LHCN-M2 (cell line): Measurements from ENCODE around the gene CPS1. TPM values are rescaled to one million over a fixed set of nuclear protein-coding genes. Genes with fewer than 3 reads are reported as not detected.

Experiments
- DNase-seq: peaks from one replicate; pipeline ENCODE4 v3.0.0-alpha.2; 2012; ENCODE audit warnings: low read depth
- total RNA-seq: library from RNA; depleted of rRNA; stranded (reverse); fragments of >200 nt; gene quantifications from 2 replicates; pipeline ENCODE4 v1.2.3, GENCODE V29; 2014

CPS1 gene
- total RNA-seq, 1 experiment from 2014 or later, result 30.8 TPM

- DNase-seq, result no peak
These were observed 49.6 kb downstream of the CPS1 start for GRCh38 chr2:210606001-210606400.

- no peak for DNase-seq
These were observed 55.1 kb downstream of the CPS1 start for GRCh38 chr2:210611466-210611865.

GRCh38 chr2:210616074-210616473 is 59.7 kb downstream of the CPS1 start:
- no peak for DNase-seq

- no peak for DNase-seq
These were observed 60.9 kb downstream of the CPS1 start for GRCh38 chr2:210617318-210617717.

- peak; percentile 46 for DNase-seq
These were observed 61.4 kb downstream of the CPS1 start for GRCh38 chr2:210617732-210618330.

- no peak for DNase-seq
These were observed 64.1 kb downstream of the CPS1 start for GRCh38 chr2:210620456-210620855.

- DNase-seq, result no peak
These were observed 67.1 kb downstream of the CPS1 start for GRCh38 chr2:210623506-210623905.

GRCh38 chr2:210626849-210627248 is 70.5 kb downstream of the CPS1 start:
- peak; percentile 44 for DNase-seq

GRCh38 chr2:210630873-210631560 is 74.6 kb downstream of the CPS1 start:
- DNase-seq, result no peak

GRCh38 chr2:210633699-210634098 is 77.3 kb downstream of the CPS1 start:
- no peak for DNase-seq

- no peak for DNase-seq
These were observed 78.9 kb downstream of the CPS1 start for GRCh38 chr2:210635257-210635656.

GRCh38 chr2:210642333-210642732 is 85.9 kb downstream of the CPS1 start:
- DNase-seq, result no peak

- no peak for DNase-seq
These were observed 90.8 kb downstream of the CPS1 start for GRCh38 chr2:210647151-210647550.

GRCh38 chr2:210654091-210654490 is 97.7 kb downstream of the CPS1 start:
- DNase-seq, result peak; percentile 44

- peak; percentile 41 for DNase-seq
These were observed 99.0 kb downstream of the CPS1 start for GRCh38 chr2:210655229-210655975.

GRCh38 chr2:210657874-210658273 is 101.5 kb downstream of the CPS1 start:
- no peak for DNase-seq

- no peak for DNase-seq
These were observed 104.4 kb downstream of the CPS1 start for GRCh38 chr2:210660751-210661150.

- no peak for DNase-seq
These were observed 106.2 kb downstream of the CPS1 start for GRCh38 chr2:210662560-210662959.

- DNase-seq, result peak; percentile 25
These were observed 107.3 kb downstream of the CPS1 start for GRCh38 chr2:210663631-210664089.

GRCh38 chr2:210667711-210668110 is 111.3 kb downstream of the CPS1 start:
- no peak for DNase-seq

GRCh38 chr2:210671065-210671464 is 114.7 kb downstream of the CPS1 start:
- no peak for DNase-seq

GRCh38 chr2:210673117-210673516 is 116.7 kb downstream of the CPS1 start:
- no peak for DNase-seq

GRCh38 chr2:210676067-210676466 is 119.7 kb downstream of the CPS1 start:
- DNase-seq, result no peak
